Loucy (cell line): ENCODE data around the gene SHROOM3.

Experiments
- CTCF ChIP-seq: fragments of 200-600 bp; sonication (generic); conservative IDR thresholded peaks from 2 replicates; pipeline ENCODE4 v1.5.1; 2014; ENCODE audit warnings: mild to moderate bottlenecking, antibody characterized with exemption, low read length
- EZH2phosphoT487 ChIP-seq: fragments of 200-600 bp; IDR thresholded peaks from 2 replicates; pipeline ENCODE4 v1.6.1; 2018; ENCODE audit warnings: antibody characterized with exemption, mild to moderate bottlenecking, moderate library complexity, borderline replicate concordance

- no peak for TF ChIP-seq EZH2phosphoT487
- no peak for TF ChIP-seq CTCF
These were observed 386.6 kb downstream of the SHROOM3 start for GRCh38 chr4:76821641-76822040.
